Measurements from ENCODE around the gene CEMIP2.

The CEMIP2 gene

GRCh38 chr9:71637375-71637774 lies 130.9 kb downstream of the CEMIP2 start:
- DNase-seq, result no peak

DNA sequence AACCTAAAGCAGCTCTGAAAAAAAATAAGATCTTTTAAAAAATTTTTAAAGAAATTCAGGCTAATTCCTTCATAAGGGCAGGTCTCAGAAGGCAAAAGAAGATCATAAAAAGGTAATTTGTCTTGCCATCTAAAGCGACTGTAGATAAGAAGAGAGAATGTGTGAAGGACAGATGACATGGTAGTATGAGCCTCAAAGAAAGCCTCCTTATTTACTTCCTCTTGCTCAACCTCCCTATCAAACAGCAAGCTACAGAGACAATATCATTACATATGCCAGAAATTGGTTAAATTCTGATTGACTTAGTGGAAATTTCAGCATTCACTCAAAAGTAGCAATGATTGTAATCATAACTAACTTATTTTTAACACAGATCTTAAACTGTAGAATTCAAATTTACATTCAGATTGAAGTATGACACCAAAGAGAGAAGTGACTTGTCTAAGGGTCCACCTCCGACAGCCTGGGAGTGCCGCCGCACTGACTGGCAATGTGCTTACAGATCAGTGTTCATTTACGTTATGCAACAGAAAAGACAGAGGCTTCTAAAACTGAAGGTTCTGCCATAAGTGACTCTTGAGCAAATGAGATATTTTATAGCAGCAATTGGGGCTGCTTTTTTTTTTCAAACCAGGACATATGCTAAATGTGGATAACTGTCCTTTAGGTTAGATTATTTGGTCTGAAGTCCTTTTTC lies 132.0 kb downstream of the CEMIP2 start:
- DNase-seq, result no peak

GRCh38 chr9:71634752-71635151 lies 133.6 kb downstream of the CEMIP2 start:
- DNase-seq, result no peak

Measured in MV-4-11 (cell line).